Measurements from ENCODE around the gene GSAP. TPM values are rescaled to one million over a fixed set of nuclear protein-coding genes. Genes with fewer than 3 reads are reported as not detected.

The GSAP gene
- total RNA-seq, 8 experiments from 2014 or later, result 0.33 to 18.0 (median 1.7) TPM

DNA sequence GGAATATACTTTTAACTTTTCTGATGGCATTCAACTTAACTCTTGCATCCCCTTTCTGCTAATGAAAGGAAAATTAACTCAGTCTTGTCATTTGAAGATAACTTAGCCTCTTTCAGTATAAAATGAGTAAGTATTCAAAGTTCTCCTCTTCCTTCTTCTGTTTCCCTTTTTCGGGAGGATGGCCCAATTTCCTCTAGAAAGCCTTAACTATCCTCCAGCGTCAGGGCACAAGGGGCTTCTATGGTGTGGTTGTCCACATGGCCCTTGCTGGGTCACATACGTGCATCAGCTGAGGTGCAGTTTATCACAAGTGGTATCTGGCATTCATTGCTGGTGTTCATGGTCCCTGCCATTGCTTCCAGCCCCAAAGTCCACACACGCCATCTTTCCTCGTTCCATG is 17.8 kb upstream of the GSAP start:
- no peak for ATAC-seq (replicated peaks in 6 of 8)
- 58 to 100% (median 93%) methylated on average over 2 to 5 of the region's 5 CpGs; no CpG with 5 or more reads in 1 of the 10 experiments for WGBS, 10 experiments
- Histone ChIP-seq H3K4me1 (replicated peaks in 1 of 2) (peaks cover 4 to 12% of the 10 kb centered on the region in 2 donors), H3K4me3 (no peak overlapping the region), H3K27ac (no peak overlapping the region)
- in situ Hi-C loops (cut with MboI; ENCODE audit: low pct_unique_long_range_greater_than_20kb in 2 of 9, low sequenced_read_pairs in 9 of 9, unreplicated experiment in 9 of 9), result no loop called here

DNA sequence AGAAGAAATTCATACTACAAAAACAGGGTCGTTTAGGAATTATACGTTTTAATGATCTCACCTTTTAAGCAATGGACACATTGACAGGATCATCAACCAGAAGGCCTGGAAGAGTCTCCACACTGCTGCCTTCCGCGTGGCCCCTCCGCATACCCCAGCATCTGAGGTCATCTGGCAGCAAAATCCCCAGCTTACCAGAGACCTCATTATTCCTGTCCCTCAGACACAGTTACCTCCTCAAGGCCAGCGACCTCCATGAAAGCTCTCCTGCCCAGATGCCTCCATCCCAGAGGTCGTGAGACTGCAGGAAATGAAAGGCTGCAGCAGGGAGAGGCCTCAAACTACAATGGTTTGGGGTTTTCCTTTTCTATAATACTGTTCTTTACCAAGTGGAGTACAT is 14.8 kb upstream of the GSAP start:
- WGBS, 10 experiments, result 51 to 92% (median 80%) methylated on average over 1 to 7 of the region's 7 CpGs; no CpG with 5 or more reads in 3 of the 10 experiments
- in situ Hi-C loops (cut with MboI; ENCODE audit: low pct_unique_long_range_greater_than_20kb in 2 of 9, low sequenced_read_pairs in 9 of 9, unreplicated experiment in 9 of 9), result no loop called here
- no peak for ATAC-seq (replicated peaks in 6 of 8)

DNA sequence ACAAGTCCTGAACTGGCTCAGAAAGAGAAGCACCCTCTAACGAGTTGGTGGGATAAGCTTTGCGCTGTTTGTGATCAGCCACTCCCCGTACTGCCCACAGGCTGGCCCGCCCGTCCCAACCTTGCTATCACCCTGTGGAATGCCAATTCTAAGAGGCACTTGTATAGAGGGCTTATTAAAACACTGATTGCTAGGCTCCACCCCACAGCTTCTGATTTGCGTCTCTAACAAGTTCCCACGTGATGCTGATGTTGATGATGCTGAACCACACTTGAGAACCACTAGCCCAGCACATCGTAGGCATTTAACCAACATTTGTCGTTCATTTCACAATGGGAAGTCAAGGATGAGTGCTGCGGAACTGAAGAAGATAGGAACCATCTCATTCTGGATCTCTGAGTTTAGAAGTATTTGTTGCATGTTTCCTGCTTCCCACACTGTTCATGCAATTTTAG is 12.7 kb upstream of the GSAP start:
- Histone ChIP-seq H3K4me3 (no peak overlapping the region), H3K4me1 (replicated peaks in 1 of 2) (peaks cover 17 to 30% of the 10 kb centered on the region in 2 donors), H3K27ac (no peak overlapping the region)
- in situ Hi-C loops (cut with MboI; ENCODE audit: low pct_unique_long_range_greater_than_20kb in 2 of 9, low sequenced_read_pairs in 9 of 9, unreplicated experiment in 9 of 9), result no loop called here
- ATAC-seq (replicated peaks in 6 of 8), result no peak
- 67 to 100% (median 84%) methylated on average over 1 to 8 of the region's 10 CpGs; no CpG with 5 or more reads in 2 of the 10 experiments for WGBS, 10 experiments

More for the DNA sequence above, 14.8 kb upstream of the GSAP start:
- Histone ChIP-seq H3K4me3 (no peak overlapping the region), H3K27ac (no peak overlapping the region), H3K4me1 (replicated peaks in 1 of 2) (peaks cover 8 to 19% of the 10 kb centered on the region in 2 donors)

DNA sequence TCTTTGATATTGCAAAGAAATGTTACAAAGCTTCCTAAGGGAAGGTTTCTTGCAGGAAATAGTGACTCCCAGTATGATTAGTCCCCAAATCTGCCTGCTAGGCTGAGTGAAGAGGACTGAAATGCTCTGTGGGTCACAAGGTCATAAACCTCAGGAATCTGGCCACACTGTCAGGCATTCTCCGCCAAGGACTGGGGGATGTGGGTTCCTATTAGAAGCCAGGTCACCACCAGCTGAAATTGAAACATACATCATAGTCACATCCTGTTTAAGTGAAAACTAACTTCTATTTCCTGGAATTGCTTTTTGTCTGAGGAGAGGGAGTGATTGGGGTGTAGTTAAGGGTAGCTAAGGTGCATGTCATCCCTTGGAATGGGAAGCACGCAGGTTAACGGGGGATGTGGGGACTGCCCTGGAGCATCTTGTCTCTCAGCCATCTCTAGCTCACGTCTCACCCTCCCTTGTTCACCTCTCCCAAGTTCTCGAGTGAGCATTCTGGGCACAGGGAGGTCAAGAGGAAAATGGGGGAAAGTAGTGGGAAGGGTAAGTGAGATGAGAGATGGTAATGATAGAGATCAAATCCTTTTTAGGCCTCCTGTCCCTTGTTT is 12.0 kb upstream of the GSAP start:
- no peak for ATAC-seq (replicated peaks in 6 of 8)
- Histone ChIP-seq H3K4me3 (no peak overlapping the region), H3K27ac (no peak overlapping the region), H3K4me1 (replicated peaks in 1 of 2) (peaks cover 17 to 30% of the 10 kb centered on the region in 2 donors)
- WGBS, 10 experiments, result 20 to 100% (median 68%) methylated on average over 1 to 4 of the region's 5 CpGs; no CpG with 5 or more reads in 3 of the 10 experiments
- in situ Hi-C loops (cut with MboI; ENCODE audit: low pct_unique_long_range_greater_than_20kb in 2 of 9, low sequenced_read_pairs in 9 of 9, unreplicated experiment in 9 of 9), result no loop called here

DNA sequence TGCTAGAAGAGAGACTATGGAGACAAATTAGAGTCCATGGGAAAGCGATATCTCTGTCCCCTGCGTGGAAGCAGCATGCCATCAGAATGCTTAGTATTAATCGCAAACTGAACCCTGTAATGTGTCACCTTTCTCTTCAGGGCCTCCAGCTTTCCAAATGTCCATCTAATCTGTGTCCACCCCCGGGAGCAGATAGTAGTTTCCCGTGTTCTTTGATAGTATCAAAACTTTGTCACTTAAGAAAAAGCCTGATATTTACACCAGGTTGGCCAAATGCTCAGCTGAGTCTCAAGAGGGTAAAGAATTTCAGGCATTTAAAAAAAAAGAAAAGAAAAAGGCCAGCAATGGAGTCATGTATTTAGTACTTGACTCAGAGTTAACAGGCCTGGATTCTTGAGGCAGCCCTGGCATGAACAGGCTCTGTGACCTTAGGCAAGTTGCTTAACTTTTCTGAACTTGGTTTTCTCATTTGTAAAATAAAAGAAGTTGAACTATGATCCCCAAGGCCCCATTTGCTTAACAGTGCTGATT is 10.4 kb upstream of the GSAP start:
- in situ Hi-C loops (cut with MboI; ENCODE audit: low pct_unique_long_range_greater_than_20kb in 2 of 9, low sequenced_read_pairs in 9 of 9, unreplicated experiment in 9 of 9), result no loop called here
- peak in 2 of 8 experiments; percentile 19 to 40 for ATAC-seq (replicated peaks in 6 of 8)
- Histone ChIP-seq H3K27ac (no peak overlapping the region), H3K4me3 (no peak overlapping the region), H3K4me1 (replicated peaks in 1 of 2) (peaks cover 17 to 30% of the 10 kb centered on the region in 2 donors)
- WGBS, 10 experiments, result 17 to 94% (median 39%) methylated on average over 2 to 5 of the region's 5 CpGs; no CpG with 5 or more reads in 2 of the 10 experiments

DNA sequence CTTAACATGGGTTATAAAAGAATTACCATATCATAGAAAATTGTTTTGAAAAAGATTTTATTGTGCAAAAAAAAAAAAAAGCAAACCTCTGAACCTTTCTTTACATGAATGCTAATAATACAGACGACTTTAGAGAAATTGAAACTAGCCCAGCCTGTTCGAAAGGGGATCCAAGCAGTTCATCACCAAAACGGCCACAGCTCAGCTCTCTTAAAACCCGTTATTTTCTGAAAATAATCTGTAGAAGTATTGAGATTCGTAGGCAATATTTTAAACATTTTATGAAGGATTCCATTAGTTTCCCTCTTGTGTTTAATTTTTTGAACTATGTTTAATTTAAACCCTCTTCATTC is 9.9 kb upstream of the GSAP start:
- no peak for ATAC-seq (replicated peaks in 6 of 8)

DNA sequence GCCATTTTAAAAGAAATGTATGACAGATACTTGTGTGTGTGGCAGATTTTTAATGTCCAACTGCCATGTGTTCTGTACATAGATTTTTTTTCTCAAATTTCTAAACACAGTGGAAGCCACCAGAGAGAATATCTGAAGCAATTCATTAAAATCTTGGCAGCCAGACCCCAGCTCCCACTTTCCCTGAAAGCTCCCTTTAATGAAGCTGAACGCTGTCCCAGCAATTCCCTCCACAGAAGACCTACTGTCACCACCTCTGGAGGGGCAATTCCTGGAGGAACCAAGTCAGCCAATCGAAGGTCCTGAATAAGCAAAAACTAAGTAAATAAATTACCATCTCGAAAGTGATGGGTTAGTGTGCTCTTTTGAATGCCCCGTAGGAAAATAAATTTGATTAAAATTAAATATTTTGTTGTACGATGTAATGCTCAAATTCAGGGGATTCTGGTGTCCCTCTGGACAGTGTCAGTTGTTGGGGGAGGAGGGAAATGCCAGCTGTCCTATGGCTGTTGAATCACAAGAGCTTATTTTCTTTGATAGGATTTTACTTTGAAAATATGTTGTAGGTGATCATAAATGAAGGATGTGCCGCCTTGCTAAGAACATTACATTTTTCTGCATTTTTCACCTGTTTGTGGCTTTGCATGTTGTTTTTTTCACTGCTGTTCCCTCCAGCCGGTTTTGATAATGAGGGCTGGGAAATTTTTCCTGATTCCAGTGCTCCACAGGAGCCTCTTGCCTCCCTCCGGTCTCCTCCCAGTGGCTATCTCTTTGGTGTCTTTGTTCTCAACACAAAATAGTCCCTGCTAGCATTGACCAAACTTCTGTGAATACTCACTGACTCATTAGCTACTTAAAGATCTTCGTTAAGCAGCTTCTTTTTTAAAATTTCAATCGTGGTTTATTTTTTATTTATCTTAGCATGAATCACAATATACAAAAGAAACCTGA is 9.2 kb upstream of the GSAP start:
- peak in 5 of 8 experiments; percentile 69 to 80 (median 71) for ATAC-seq (replicated peaks in 6 of 8)
- peak overlapping the region in 3 of 5 donors; percentile 2 to 4 (median 3) for H3K4me3 ChIP-seq
- in situ Hi-C loops (cut with MboI; ENCODE audit: low pct_unique_long_range_greater_than_20kb in 2 of 9, low sequenced_read_pairs in 9 of 9, unreplicated experiment in 9 of 9), result no loop called here

More for the DNA sequence above, 9.9 kb upstream of the GSAP start:
- in situ Hi-C loops (cut with MboI; ENCODE audit: low pct_unique_long_range_greater_than_20kb in 2 of 9, low sequenced_read_pairs in 9 of 9, unreplicated experiment in 9 of 9), result no loop called here
- Histone ChIP-seq H3K4me1 (replicated peaks in 1 of 2) (peaks cover 17 to 29% of the 10 kb centered on the region in 2 donors), H3K4me3 (peak overlapping the region in 1 of 5 donors; percentile 3), H3K27ac (no peak overlapping the region)
- 0 to 78% (median 12%) methylated on average over 3 to 5 of the region's 5 CpGs for WGBS, 10 experiments

DNA sequence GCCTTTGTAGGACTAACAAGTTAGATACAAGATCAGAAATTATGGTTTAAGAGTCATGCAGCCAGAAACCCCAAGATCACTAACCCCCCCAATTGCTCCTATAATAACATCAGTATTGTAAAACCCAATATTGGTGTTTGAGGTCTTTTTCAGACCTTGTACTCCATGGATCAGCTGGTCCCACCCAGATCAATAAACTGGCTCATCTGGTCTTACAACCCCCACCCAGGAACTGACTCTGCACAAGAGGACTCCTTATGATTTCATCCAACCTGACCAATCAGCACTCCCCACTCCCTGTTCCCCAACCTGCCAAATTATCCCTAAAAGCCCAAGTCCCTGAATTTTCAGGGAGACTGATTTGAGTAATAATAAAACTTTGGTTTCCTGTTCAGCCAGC is 6.4 kb upstream of the GSAP start:
- peaks cover 13 to 18% of the 10 kb centered on the region in 2 donors for H3K4me1 ChIP-seq (replicated peaks in 1 of 2)

More for the DNA sequence above, 9.2 kb upstream of the GSAP start:
- Histone ChIP-seq H3K27ac (no peak overlapping the region), H3K4me1 (replicated peaks in 1 of 2) (peaks cover 16 to 22% of the 10 kb centered on the region in 2 donors)
- WGBS, 10 experiments, result 1 to 52% (median 7%) methylated on average over 6 to 10 of the region's 10 CpGs; no CpG with 5 or more reads in 1 of the 10 experiments

DNA sequence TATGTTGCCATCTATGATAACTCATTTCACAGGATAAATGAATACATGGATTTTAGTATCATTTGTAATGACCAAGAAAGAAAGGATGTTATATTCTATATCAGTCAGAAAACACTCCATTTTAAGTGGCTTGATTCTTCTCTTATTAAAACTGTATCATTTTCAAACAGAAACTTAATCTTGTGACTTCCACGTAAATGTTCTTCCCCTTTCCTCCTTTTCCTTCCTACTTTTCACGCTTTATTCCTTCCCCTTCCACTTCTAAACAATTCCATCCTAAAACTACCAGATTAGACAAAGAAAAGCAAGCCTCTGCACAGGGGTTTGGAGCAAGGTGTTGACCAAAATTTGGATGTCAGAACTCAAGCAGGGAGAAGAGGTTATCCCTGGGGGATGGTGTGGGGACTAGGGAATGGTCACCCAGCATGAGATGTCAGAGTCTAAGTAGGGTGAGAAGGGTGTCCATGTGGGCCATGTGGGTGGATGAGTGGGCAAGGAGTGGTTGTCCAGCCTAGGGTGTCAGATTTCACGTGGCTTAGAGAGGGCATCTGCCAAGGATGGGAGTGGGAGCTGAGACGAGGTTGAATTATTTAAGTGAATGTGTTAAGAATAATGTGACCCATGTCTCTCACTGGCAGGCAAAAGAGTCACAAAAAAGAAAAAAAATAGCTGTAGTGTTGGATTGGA is 5.0 kb upstream of the GSAP start:
- Histone ChIP-seq H3K4me3 (no peak overlapping the region), H3K27ac (no peak overlapping the region), H3K4me1 (replicated peaks in 1 of 2) (peaks cover 10 to 13% of the 10 kb centered on the region in 2 donors)
- 39 to 92% (median 75%) methylated on average over 1 to 4 of the region's 4 CpGs; no CpG with 5 or more reads in 1 of the 10 experiments for WGBS, 10 experiments
- in situ Hi-C loops (cut with MboI; ENCODE audit: low pct_unique_long_range_greater_than_20kb in 2 of 9, low sequenced_read_pairs in 9 of 9, unreplicated experiment in 9 of 9), result no loop called here
- no peak for ATAC-seq (replicated peaks in 6 of 8)

More for the DNA sequence above, 6.4 kb upstream of the GSAP start:
- no peak for ATAC-seq (replicated peaks in 6 of 8)
- Histone ChIP-seq H3K4me3 (no peak overlapping the region), H3K27ac (no peak overlapping the region)
- in situ Hi-C loops (cut with MboI; ENCODE audit: low pct_unique_long_range_greater_than_20kb in 2 of 9, low sequenced_read_pairs in 9 of 9, unreplicated experiment in 9 of 9), result no loop called here

DNA sequence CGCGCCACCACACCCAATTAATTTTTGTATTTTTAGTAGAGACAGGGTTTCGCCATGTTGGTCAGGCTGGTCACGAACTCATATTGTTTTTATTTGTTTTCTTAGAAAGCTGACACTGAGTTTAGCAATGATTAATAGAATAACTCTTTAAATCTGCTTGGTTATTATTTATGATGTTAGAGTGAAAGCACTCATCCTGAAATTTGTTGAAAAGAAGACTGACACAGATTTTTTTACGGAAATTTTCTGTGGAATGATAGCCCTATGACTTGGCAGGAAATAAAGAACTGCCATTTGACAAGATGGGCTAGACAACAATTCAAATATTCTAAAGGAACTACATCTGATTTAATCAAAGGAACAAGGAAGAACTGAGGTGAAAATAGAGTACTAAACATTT is 4.3 kb upstream of the GSAP start:
- 76 to 100% (median 90%) methylated on average over 1 to 5 of the region's 5 CpGs for WGBS, 10 experiments
- ATAC-seq (replicated peaks in 6 of 8), result no peak
- Histone ChIP-seq H3K4me3 (no peak overlapping the region), H3K27ac (no peak overlapping the region), H3K4me1 (replicated peaks in 1 of 2) (peaks cover 6% of the 10 kb centered on the region in 2 donors)
- in situ Hi-C loops (cut with MboI; ENCODE audit: low pct_unique_long_range_greater_than_20kb in 2 of 9, low sequenced_read_pairs in 9 of 9, unreplicated experiment in 9 of 9), result no loop called here

DNA sequence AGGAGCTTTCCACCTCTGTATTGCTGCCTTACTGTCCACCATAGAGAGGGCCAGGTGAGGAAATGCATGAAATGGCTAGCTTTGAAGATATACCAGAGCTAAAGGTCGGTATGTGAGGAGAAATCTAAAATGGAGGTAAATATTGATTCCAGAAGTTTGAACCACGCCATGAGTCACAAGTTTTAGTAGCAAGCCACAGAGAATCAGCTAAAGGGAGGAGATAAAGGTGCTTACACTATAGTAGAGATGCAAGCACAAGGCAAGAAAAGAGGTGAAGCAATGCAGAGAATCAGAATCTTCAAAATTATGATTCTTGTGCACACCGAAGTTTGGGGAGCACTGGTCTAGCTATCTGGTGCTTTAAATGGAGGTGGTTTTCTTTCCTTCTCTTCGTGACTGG is 3.0 kb upstream of the GSAP start:
- ATAC-seq (replicated peaks in 6 of 8), result no peak
- H3K4me3 ChIP-seq, result no peak overlapping the region
- in situ Hi-C loops (cut with MboI; ENCODE audit: low pct_unique_long_range_greater_than_20kb in 2 of 9, low sequenced_read_pairs in 9 of 9, unreplicated experiment in 9 of 9), result no loop called here
- no peak overlapping the region for H3K27ac ChIP-seq
- peaks cover 0 to 7% of the 10 kb centered on the region in 2 donors for H3K4me1 ChIP-seq (replicated peaks in 1 of 2)
- whole genome bisulfite sequencing, 10 experiments, result 54 to 100% (median 84%) methylated on average over 1 to 4 of the region's 4 CpGs; no CpG with 5 or more reads in 1 of the 10 experiments

DNA sequence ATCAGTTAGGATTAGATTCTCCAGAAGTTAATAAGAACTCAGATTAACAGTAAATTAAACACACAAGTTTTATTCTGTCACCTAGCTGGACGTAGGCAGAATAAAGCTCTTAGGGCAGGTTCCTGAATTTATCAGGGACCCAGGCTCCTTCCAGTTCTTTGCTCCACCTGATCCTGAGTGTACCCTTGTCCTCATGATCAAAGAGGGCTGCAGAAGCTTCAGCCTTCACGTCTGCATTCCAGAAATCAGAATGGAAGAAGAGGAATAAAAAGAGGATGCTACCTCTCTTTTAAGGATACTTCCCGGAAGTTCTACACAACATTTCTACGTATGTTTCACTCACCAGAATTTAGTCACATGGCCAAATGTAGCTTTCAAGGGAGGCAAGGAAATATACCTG is 1.7 kb upstream of the GSAP start:
- in situ Hi-C loops (cut with MboI; ENCODE audit: low pct_unique_long_range_greater_than_20kb in 2 of 9, low sequenced_read_pairs in 9 of 9, unreplicated experiment in 9 of 9), result no loop called here
- Histone ChIP-seq H3K4me1 (replicated peaks in 1 of 2) (peaks cover 0 to 18% of the 10 kb centered on the region in 2 donors), H3K27ac (no peak overlapping the region), H3K4me3 (no peak overlapping the region)
- 60 to 100% (median 91%) methylated on average over 1 to 4 of the region's 4 CpGs; no CpG with 5 or more reads in 1 of the 10 experiments for WGBS, 10 experiments
- no peak for ATAC-seq (replicated peaks in 6 of 8)

All from motor neuron (in vitro differentiated cells).